NT2/D1 (cell line): ENCODE data around the gene NR2C2.

Experiments
- SUZ12 ChIP-seq: IDR thresholded peaks from 2 replicates; pipeline ENCODE4 v1.6.1; 2011; ENCODE audit not compliant: insufficient read length, insufficient read depth; ENCODE audit errors: extremely low read depth
- YY1 ChIP-seq: IDR thresholded peaks from 2 replicates; pipeline ENCODE4 v1.6.1; 2011; ENCODE audit not compliant: insufficient read length, insufficient read depth
- ZNF274 ChIP-seq: IDR thresholded peaks from 2 replicates; pipeline ENCODE4 v1.6.1; 2011; ENCODE audit warnings: mild to moderate bottlenecking, low read depth, low read length

GRCh38 chr3:15038306-15038705 lies 90.9 kb downstream of the NR2C2 start:
- TF ChIP-seq YY1 (no peak), ZNF274 (no peak), SUZ12 (no peak)
